ENCODE measurements around the gene PLIN4.

GRCh38 chr19:4523306-4524110 is 5.2 kb upstream of the PLIN4 start:
- no peak for TF ChIP-seq POLR2A (IDR thresholded peaks at IDR 0.05)
- peak in 5 of 6 experiments; percentile 27 to 51 (median 30) for TF ChIP-seq CTCF (IDR thresholded peaks at IDR 0.05)
